Limb (tissue), 2 donors: ENCODE data around the gene EFR3B.
A peak's percentile ranks its signal among the peaks of the same experiment; 100 is the strongest.

Source experiments
- DNase-seq, 2 donors: peaks; one replicate each; pipeline ENCODE4 v3.0.0-alpha.2; 2016; ENCODE audit errors: extremely low spot score in 2 of 2

Gene EFR3B

GRCh38 chr2:25184254-25184653 is 142.4 kb downstream of the EFR3B start:
- DNase-seq, result no peak

- no peak for DNase-seq
Measured at GRCh38 chr2:25187729-25188350, 146.0 kb downstream of the EFR3B start.

DNA sequence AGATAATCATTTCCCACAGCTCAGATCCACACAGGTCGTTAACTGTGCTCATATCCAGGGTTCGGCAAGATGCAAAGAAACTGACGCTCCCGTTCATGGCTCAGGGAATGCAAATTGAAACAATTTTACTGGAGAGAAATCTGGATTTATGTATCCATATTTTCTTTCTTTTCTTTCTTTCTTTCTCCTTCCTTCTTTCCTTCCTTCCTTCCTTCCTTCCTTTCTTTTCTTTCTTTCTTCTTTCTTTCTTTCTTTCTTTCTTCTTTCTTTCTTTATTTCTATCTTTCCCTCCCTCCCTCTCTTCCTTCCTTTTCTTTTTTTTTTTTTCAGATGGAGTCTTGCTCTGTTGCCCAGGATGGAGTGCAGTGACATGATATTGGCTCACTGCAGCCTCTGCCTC is 146.5 kb downstream of the EFR3B start:
- DNase-seq, result no peak

- no peak for DNase-seq
Measured at GRCh38 chr2:25190536-25190935, 148.7 kb downstream of the EFR3B start.

GRCh38 chr2:25194576-25195122 is 152.8 kb downstream of the EFR3B start:
- DNase-seq, result no peak

GRCh38 chr2:25197336-25198208 is 155.7 kb downstream of the EFR3B start:
- DNase-seq, result peak in 1 of 2 donors; percentile 57

DNA sequence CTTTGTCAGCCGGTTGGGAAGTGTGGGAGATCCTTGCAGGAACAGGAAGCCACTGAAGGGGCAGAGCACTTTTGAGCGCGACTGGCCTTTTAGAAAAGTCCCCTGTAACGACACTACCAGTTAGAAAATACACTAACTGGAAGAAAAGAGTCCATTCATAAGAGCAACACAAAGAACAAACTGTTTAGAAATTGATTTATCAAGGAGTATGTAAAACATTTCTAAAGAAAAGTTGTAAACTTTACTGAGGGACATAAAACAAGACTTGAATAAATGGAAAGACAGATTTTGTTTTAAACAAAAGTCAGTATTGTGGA is 156.3 kb downstream of the EFR3B start:
- DNase-seq, result no peak

DNA sequence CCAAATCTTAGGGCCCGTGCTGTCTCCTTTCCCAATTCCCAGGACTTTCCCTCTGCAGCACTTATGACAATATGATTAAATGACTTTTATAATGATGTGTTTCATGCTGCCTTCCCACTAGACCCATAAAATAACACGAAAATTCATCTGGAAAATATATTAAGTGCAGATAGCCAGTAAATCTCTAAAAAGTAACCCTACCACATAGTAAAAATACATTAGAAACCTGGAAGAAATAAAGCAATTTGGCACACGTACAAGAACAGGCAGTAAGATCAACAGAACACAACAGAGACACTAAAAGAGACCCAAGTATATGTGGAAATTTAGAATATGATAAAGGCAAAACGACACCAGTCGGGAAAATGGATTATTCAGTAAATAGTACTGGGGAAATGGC is 156.7 kb downstream of the EFR3B start:
- peak in 1 of 2 donors; percentile 31 for DNase-seq

DNA sequence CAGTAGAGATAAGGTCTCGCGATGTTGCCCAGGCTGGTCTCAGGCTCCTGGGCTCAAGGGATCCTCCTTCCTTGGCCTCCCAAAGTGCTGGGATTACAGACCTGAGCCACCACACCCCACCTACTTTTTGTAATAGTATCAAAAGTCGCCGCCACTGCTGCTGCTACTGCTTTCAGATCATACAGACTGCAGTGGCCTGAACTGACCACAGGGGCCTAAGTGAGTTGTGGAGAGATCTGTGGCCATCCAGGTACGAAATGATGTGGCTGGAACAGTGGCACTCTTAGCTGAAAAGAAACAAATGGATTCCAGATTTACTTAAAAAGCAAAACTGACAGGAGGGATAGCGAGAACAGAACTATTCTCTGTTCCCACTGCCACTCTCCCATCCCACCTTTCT is 159.4 kb downstream of the EFR3B start:
- no peak for DNase-seq

- no peak for DNase-seq
Measured at GRCh38 chr2:25201794-25202193, 159.9 kb downstream of the EFR3B start.

DNA sequence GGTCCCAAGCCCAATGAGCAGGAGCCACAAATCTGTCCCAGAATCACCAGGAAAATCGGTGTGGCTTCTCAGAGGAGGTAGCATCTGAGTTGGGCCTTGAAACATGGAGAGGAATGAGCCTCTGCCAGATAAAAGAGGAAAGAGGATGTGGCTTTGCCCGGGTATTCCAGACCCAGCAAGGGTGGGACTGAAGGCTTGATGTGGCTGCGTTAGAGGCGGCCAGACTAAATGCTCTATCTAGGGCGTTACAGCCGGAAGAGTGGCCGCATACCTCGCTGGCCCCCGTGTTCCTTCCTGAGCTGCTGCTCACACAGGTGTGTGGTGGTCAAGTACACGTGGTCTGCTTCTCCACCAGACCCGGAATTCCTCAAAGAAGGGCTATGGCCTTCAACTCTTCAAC is 160.4 kb downstream of the EFR3B start:
- no peak for DNase-seq

DNA sequence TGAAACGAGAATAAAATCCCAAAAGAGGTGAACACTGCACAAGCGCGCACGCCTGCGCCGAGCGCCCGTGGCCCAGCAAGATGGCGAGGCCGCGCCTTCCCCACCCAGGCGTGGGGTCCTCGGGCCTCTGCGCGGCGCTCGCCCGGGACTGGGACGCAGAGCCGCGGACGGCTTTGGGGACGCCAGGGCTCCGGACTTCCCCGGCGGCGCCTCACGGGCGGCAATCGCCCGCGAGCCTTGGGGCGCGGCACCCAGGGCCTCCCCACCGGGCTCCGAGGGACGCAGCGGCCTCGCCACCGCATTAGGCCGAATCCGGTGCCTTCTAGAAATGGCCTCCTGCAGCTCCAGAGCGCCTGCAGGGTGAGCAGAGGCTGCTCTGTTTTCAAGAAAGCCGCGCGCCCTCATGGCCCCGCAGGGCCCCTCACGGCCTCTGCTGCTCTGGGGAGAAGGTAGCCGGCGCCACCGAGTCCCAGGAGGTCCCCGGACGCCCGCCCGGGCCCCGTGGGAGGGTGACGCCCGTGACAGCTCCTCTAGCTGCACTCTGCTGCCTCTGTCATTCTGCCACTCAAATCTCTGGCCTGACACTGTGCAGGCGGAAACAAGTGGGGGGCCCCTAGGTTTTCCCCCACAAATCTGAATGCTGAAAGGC is 162.4 kb downstream of the EFR3B start:
- peak in 1 of 2 donors; percentile 68 for DNase-seq

DNA sequence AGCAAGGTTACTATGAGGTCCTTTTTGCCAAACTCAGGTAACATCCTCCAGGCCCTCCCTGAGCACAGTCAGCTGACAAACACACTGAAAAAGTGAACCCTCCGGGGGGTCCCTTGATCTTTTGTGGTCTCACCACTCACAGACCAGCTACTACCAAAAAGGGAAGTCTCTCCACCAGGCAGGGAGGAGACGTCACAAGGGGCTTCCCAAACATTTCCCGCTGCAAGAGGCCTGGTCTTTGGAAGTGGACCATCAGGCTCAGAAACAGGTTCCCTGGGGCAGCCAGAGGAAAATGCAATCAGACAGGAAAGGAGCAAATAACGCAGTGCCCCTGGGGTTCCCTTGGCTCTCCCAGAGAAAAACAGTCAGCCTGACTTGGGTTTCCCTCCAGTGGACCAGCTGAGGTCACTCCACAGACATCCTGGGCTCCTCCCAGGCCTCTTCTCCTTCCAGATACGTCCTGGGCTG is 165.2 kb downstream of the EFR3B start:
- no peak for DNase-seq
